Sigmoid colon (tissue), 7 donors: ENCODE results near the gene ACKR2. TPM values are rescaled to one million over a fixed set of nuclear protein-coding genes. Genes with fewer than 3 reads are reported as not detected.
"Not testable (repeated sequence)": the region's sequence is repeated elsewhere in the genome, so short reads cannot be mapped to it uniquely, and the experiment has no call there.

Experiments used
- DNase-seq: peaks from one replicate; pipeline ENCODE4 v3.0.0-alpha.2; 2019
- H3K27ac ChIP-seq, 4 donors: fragments of 200-600 bp; sonication (generic); one replicate each; pipeline ENCODE4 v1.5.1; 2016 to 2019; ENCODE audit warnings: mild to moderate bottlenecking in 1 of 4
- H3K27me3 ChIP-seq, 3 donors: fragments of 200-600 bp; sonication (generic); one replicate each; pipeline ENCODE4 v1.5.1; 2019; ENCODE audit warnings: mild to moderate bottlenecking in 1 of 3
- H3K36me3 ChIP-seq, 4 donors: fragments of 200-600 bp; sonication (generic); one replicate each; pipeline ENCODE4 v1.5.1; 2016 to 2019
- H3K4me1 ChIP-seq, 4 donors: fragments of 200-600 bp; sonication (generic); one replicate each; pipeline ENCODE4 v1.5.1; 2017 to 2019
- H3K4me3 ChIP-seq, 4 donors: fragments of 200-600 bp; sonication (generic); one replicate each; pipeline ENCODE4 v1.5.1; 2017 to 2019; ENCODE audit warnings: mild to moderate bottlenecking in 2 of 4, moderate library complexity in 1 of 4
- H3K9me3 ChIP-seq, 4 donors: fragments of 200-600 bp in 3 of 4; sonication (generic) in 3 of 4; one replicate each; pipeline versions ENCODE4 v1.5.1 to v1.6.1; 2013 to 2019
- CTCF ChIP-seq, 4 experiments: fragments of 450-650 bp in 3 of 4; fragments of 200-600 bp in 1 of 4; IDR thresholded peaks; one replicate each; pipeline ENCODE4 v1.5.1; 2016 to 2019; ENCODE audit warnings: antibody characterized with exemption in 4 of 4, mild to moderate bottlenecking in 3 of 4, moderate library complexity in 2 of 4
- EP300 ChIP-seq, 4 donors: sonication (generic); formaldehyde crosslinking; IDR thresholded peaks; one replicate each; pipeline ENCODE4 v1.6.1; 2017; ENCODE audit warnings: antibody characterized with exemption in 4 of 4
- POLR2A ChIP-seq, 2 donors: fragments of 450-650 bp; IDR thresholded peaks; one replicate each; pipeline ENCODE4 v1.6.1; 2016; ENCODE audit warnings: antibody characterized with exemption in 2 of 2, mild to moderate bottlenecking in 2 of 2, moderate library complexity in 2 of 2
- POLR2AphosphoS5 ChIP-seq, 4 donors: sonication (generic); formaldehyde crosslinking; IDR thresholded peaks; one replicate each; pipeline ENCODE4 v1.6.1; 2017; ENCODE audit warnings: antibody characterized with exemption in 4 of 4
- WGBS, 2 donors: extraction: QIAGEN DNeasy Blood & Tissue Kit; methylation state at CpG; one replicate each; pipeline ENCODE4 v1.1.7; 2013; 5-methylcytosine and 5-hydroxymethylcytosine counted together
- intact Hi-C: fragments of 100-400 bp; cut with DNase I; formaldehyde crosslinking; loops from one replicate; pipeline ENCODE4 v1.15.1; 2023
- polyA plus RNA-seq, 3 donors: library from polyadenylated mRNA; stranded (reverse); fragments of 200-250 nt; gene quantifications; one replicate each; pipeline ENCODE4 v1.2.3, GENCODE V29; 2013
- total RNA-seq, 4 donors: library from RNA; depleted of rRNA; stranded (reverse); fragments of >200 nt; gene quantifications; one replicate each; pipeline ENCODE4 v1.1.0, GENCODE V29; 2016
- donor health status: healthy with polysubstance abuse.
- donor health status: Bipolar disorder and iron deficiency.
- donor health status: healthy.

The ACKR2 gene
- total and polyA plus RNA-seq, 7 donors, result 1.2 to 8.6 (median 1.9) TPM

GRCh38 chr3:42805141-42805821, 4.0 kb upstream of the ACKR2 start:
- TF ChIP-seq POLR2AphosphoS5 (IDR thresholded peaks at IDR 0.05), result no peak
- TF ChIP-seq POLR2A (IDR thresholded peaks at IDR 0.05), result no peak
- TF ChIP-seq CTCF (IDR thresholded peaks at IDR 0.05), result no peak
- TF ChIP-seq EP300 (IDR thresholded peaks at IDR 0.05), result no peak
- WGBS, 2 donors, result 48 to 55% methylated on average over 23 of the region's 23 CpGs
- H3K27ac ChIP-seq, result peak overlapping the region; percentile 94 to 99 (median 96)

GRCh38 chr3:42807929-42808328, 1.3 kb upstream of the ACKR2 start:
- DNase-seq, result no peak
- Histone ChIP-seq H3K4me1 (peaks cover 0 to 10% (median 5%) of the 10 kb centered on the region in 4 donors), H3K4me3 (no peak overlapping the region), H3K36me3 (no peaks in the 10 kb centered on the region), H3K27ac (no peak overlapping the region), H3K27me3 (no peaks in the 10 kb centered on the region), H3K9me3 (no peaks in the 10 kb centered on the region)
- intact Hi-C loops, result no loop called here
- TF ChIP-seq EP300 (IDR thresholded peaks at IDR 0.05), result no peak
- TF ChIP-seq POLR2AphosphoS5 (IDR thresholded peaks at IDR 0.05), result no peak
- no peak for TF ChIP-seq POLR2A (IDR thresholded peaks at IDR 0.05)
- no peak for TF ChIP-seq CTCF (IDR thresholded peaks at IDR 0.05)
- 82 to 97% methylated on average over 4 of the region's 4 CpGs for WGBS, 2 donors

More at GRCh38 chr3:42805141-42805821, 4.0 kb upstream of the ACKR2 start:
- Histone ChIP-seq H3K4me1 (peaks cover 0 to 37% (median 27%) of the 10 kb centered on the region in 4 donors), H3K36me3 (no peaks in the 10 kb centered on the region), H3K9me3 (no peaks in the 10 kb centered on the region), H3K4me3 (peak overlapping the region; percentile 69 to 80 (median 80)), H3K27me3 (no peaks in the 10 kb centered on the region)
- DNase-seq, result peak; percentile 73
- intact Hi-C loops, result loop anchor here (2.0 kb wide), 1 partner anchor 76 kb away; no protein-coding TSS in a partner anchor

GRCh38 chr3:42810706-42811105, 1.5 kb downstream of the ACKR2 start:
- H3K4me3 ChIP-seq, DNase-seq, H3K36me3 ChIP-seq, intact Hi-C loops, H3K27ac ChIP-seq, H3K9me3 ChIP-seq, H3K4me1 ChIP-seq, H3K27me3 ChIP-seq: not testable (repeated sequence)
- 72 to 85% methylated on average over 10 of the region's 10 CpGs for WGBS, 2 donors

GRCh38 chr3:42811118-42811883, 2.1 kb downstream of the ACKR2 start:
- peaks cover 0 to 11% (median 0%) of the 10 kb centered on the region in 4 donors for H3K4me1 ChIP-seq
- intact Hi-C loops, DNase-seq, H3K4me3 ChIP-seq, H3K36me3 ChIP-seq, H3K27me3 ChIP-seq, H3K27ac ChIP-seq, H3K9me3 ChIP-seq: not testable (repeated sequence)
- 9 to 26% methylated on average over 15 of the region's 15 CpGs for WGBS, 2 donors

- no peak for DNase-seq
- H3K27ac ChIP-seq, result peak overlapping the region in 1 of 4 donors; percentile 42
- H3K4me3 ChIP-seq, result no peak overlapping the region
- peaks cover 0 to 11% (median 0%) of the 10 kb centered on the region in 4 donors for H3K4me1 ChIP-seq
- WGBS, 2 donors, result 77 to 89% methylated on average over 5 of the region's 5 CpGs
- H3K36me3 ChIP-seq, result no peaks in the 10 kb centered on the region
- intact Hi-C loops, result no loop called here
- no peaks in the 10 kb centered on the region for H3K27me3 ChIP-seq
- H3K9me3 ChIP-seq, result no peaks in the 10 kb centered on the region
- no peak for TF ChIP-seq POLR2A (IDR thresholded peaks at IDR 0.05)
- no peak for TF ChIP-seq EP300 (IDR thresholded peaks at IDR 0.05)
- no peak for TF ChIP-seq CTCF (IDR thresholded peaks at IDR 0.05)
- TF ChIP-seq POLR2AphosphoS5 (IDR thresholded peaks at IDR 0.05), result no peak
Observed at GRCh38 chr3:42814246-42814645, 5.0 kb downstream of the ACKR2 start.
